ENCODE results near the gene STX8.
"Not testable (repeated sequence)": the region's sequence is repeated elsewhere in the genome, so short reads cannot be mapped to it uniquely, and the experiment has no call there.

Gene STX8

DNA sequence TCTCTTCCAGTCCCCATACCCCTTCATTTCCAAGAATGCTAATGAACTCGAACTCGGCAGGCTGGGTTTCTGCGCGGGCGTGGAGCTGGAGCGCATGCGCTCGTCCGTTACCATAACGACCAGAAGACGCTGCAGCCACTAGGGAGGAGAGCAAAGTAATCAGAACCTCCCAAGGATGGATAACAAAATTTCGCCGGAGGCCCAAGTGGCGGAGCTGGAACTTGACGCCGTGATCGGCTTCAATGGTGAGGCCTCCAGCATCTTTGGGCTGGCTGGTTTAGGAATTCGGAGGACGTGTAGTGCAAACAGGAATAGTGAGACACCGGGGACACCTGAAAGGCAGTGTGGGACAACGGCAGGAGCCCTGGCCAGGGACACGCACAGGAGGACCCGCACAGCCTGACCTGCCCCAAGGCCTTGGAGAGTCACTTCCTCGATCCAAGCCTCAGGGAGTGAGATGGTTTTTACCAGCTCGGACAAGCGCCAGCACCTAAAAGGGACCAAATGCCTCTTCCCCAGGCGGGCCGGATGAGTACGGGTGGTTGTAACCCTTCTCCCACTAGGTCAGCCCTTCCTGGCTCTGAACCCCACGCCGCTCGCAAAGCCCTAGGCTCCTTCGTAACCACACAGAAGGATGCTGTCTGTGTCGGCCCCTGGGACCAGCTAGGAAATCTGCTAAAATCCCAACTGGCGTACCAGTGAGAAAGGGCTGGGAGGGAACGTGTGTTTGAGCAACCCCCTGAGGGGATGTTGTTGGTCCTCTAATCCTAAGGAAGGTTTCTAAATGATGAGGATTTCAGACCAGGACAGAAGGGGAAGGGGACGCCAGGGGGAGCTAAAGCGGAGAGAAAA, 1.1 kb upstream of the STX8 start, which contains the start of gene CFAP52:
TSS of gene CFAP52 (plus strand) at position 122 of the 852 bp plus-strand sequence. CDS start at position 176, 54 bp downstream.
- TF ChIP-seq, protein P1, sequence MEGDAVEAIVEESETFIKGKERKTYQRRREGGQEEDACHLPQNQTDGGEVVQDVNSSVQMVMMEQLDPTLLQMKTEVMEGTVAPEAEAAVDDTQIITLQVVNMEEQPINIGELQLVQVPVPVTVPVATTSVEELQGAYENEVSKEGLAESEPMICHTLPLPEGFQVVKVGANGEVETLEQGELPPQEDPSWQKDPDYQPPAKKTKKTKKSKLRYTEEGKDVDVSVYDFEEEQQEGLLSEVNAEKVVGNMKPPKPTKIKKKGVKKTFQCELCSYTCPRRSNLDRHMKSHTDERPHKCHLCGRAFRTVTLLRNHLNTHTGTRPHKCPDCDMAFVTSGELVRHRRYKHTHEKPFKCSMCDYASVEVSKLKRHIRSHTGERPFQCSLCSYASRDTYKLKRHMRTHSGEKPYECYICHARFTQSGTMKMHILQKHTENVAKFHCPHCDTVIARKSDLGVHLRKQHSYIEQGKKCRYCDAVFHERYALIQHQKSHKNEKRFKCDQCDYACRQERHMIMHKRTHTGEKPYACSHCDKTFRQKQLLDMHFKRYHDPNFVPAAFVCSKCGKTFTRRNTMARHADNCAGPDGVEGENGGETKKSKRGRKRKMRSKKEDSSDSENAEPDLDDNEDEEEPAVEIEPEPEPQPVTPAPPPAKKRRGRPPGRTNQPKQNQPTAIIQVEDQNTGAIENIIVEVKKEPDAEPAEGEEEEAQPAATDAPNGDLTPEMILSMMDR (IDR thresholded peaks at IDR 0.05; ENCODE audit: low read depth, low read length) = peak; percentile 66
- no peaks in the 10 kb centered on the region for H3K36me3 ChIP-seq
- no peaks in the 10 kb centered on the region for H3K4me1 ChIP-seq
- no peaks in the 10 kb centered on the region for H3K9me3 ChIP-seq
- DNase-seq = peak; percentile 65
- H3K4me3 ChIP-seq (ENCODE audit: low read depth, low read length) = peak within 1 kb of the TSS; percentile 71
- no peaks in the 10 kb centered on the region for H3K27me3 ChIP-seq

DNA sequence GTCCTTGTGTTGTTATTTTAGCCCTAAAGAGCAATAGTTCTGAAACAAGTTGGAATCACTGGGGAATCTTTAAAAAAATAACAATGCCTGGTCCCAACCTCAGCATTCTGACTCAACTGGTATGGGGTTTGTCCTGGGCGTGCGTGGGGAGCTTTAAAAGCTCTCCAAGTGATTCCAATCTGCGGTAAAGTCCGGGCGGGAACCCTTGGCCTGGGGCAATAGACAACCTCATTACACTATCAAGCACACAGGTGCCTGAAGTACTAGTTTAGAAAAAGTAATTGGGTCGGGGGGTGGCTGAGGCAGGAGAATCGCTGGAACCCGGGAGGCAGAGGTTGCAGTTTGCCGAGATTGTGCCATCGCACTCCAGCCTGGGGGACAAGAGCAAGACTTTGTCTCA, 4.4 kb downstream of the STX8 start:
- H3K27me3 ChIP-seq = no peaks in the 10 kb centered on the region
- H3K4me3 ChIP-seq (ENCODE audit: low read depth, low read length) = no peak overlapping the region
- no peaks in the 10 kb centered on the region for H3K9me3 ChIP-seq
- no peaks in the 10 kb centered on the region for H3K36me3 ChIP-seq
- H3K4me1 ChIP-seq = no peaks in the 10 kb centered on the region
- no peak for DNase-seq
- TF ChIP-seq, protein P1 (IDR thresholded peaks at IDR 0.05; ENCODE audit: low read depth, low read length) = no peak

DNA sequence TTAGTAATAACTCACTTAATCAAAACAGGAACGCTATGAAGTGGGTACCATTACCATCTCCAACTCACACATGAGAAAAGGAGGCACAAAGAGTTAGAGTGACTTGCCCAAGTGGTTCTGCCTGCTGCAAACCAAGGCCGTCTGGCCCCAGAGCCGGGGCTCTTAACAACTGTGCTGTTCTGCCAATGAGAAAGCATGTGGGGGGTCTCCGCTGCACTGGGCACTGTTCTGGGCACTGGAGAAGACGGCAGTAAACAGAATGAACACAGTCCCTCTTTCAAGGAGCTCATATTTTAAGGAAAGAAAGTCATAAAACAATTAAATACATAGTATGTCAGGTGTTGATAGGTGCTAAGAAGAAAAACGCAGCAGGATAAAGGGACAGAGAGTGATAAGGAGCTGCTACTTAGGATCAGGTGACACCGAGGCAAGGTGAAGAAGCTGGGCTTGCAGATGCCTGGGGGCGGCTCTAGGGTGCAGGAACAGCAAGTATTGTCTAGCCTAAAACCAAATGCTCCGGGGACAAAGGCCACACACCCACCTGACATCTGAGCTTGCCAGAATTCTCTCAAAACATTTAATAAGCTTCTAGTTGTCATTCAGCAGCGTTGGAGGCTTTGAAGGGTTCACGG, 6.5 kb downstream of the STX8 start:
- Histone ChIP-seq H3K4me1 (no peaks in the 10 kb centered on the region), H3K4me3 (ENCODE audit: low read depth, low read length) (no peak overlapping the region), H3K9me3 (no peaks in the 10 kb centered on the region), H3K36me3 (no peaks in the 10 kb centered on the region), H3K27me3 (no peaks in the 10 kb centered on the region)
- TF ChIP-seq, protein P1 (IDR thresholded peaks at IDR 0.05; ENCODE audit: low read depth, low read length) = no peak
- no peak for DNase-seq

DNA sequence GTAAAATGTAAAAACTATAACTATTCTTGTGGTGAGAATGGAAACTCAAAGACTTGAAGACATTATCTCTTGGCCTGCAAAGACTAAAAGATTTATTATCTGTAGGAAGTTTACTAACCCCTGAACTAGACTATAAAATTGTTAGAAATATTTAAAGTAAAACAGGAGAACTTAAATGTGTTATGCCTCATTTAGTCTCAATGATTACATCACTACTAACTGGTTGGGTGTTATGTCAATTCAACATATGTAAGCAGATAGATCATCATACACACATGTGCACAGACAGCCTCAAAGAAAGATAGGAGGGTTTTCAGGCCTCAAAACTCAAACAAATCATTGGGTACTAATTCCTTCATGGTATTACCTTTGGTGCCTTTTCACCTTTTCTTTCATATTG, 7.6 kb downstream of the STX8 start:
- Histone ChIP-seq H3K27me3 (no peaks in the 10 kb centered on the region), H3K4me3 (ENCODE audit: low read depth, low read length) (no peak overlapping the region), H3K9me3 (no peaks in the 10 kb centered on the region), H3K36me3 (no peaks in the 10 kb centered on the region), H3K4me1 (no peaks in the 10 kb centered on the region)
- TF ChIP-seq, protein P1 (IDR thresholded peaks at IDR 0.05; ENCODE audit: low read depth, low read length) = no peak
- no peak for DNase-seq

DNA sequence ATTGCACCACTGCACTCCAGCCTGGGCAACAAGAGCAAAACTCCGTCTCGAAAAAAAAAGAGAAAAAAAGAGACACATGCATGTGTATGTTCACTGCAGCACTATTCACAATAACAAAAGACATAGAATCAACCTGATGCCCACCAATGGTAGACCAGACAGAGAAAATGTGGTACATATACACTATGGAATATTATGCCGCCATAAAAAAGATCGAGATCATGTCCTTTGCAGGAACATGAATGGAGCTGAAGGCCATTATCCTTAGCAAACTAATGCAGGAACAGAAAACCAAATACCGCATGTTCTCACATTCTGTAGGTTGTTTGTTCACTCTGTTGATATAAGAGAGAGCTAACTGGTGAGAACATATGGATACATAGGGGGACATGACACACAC, 8.9 kb downstream of the STX8 start:
- H3K9me3 ChIP-seq; H3K4me3 ChIP-seq (ENCODE audit: low read depth, low read length); H3K36me3 ChIP-seq; H3K27me3 ChIP-seq; H3K4me1 ChIP-seq; DNase-seq: not testable (repeated sequence)

DNA sequence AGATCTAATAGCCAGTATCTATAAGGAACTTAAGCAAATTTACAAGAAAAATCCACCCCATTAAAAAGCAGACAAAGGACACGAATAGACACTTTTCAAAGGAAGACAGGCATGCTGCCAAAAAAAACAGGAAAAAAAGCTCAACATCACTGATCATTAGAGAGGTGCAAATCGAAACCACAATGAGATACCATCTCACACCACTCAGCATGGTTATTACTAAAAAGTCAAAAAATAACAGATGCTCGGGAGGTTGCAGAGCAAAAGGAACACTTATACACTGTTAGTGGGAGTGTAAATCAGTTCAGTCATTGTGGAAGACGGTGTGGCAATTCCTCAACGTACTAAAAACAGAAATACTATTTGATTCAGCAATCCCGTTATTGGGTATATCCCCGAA, 9.6 kb downstream of the STX8 start:
- Histone ChIP-seq H3K9me3 (no peaks in the 10 kb centered on the region), H3K4me1 (no peaks in the 10 kb centered on the region), H3K27me3 (no peaks in the 10 kb centered on the region), H3K4me3 (ENCODE audit: low read depth, low read length) (no peak overlapping the region), H3K36me3 (no peaks in the 10 kb centered on the region)
- DNase-seq = no peak
- TF ChIP-seq, protein P1 (IDR thresholded peaks at IDR 0.05; ENCODE audit: low read depth, low read length) = no peak
